Testis (tissue), 3 donors: ENCODE measurements around the gene METAP2. TPM values are rescaled to one million over a fixed set of nuclear protein-coding genes. Genes with fewer than 3 reads are reported as not detected.

Experiments used
- DNase-seq: peaks from one replicate; pipeline ENCODE4 v3.0.0-alpha.2; 2019
- H3K27ac ChIP-seq, 2 donors: fragments of 200-600 bp; sonication (generic); one replicate each; pipeline ENCODE4 v1.5.1; 2019
- H3K27me3 ChIP-seq: fragments of 200-600 bp; sonication (generic); one replicate; pipeline ENCODE4 v1.5.1; 2019
- H3K36me3 ChIP-seq: fragments of 200-600 bp; sonication (generic); one replicate; pipeline ENCODE4 v1.5.1; 2017; ENCODE audit warnings: low read depth; ENCODE audit errors: missing control alignments
- H3K4me1 ChIP-seq: fragments of 200-600 bp; sonication (generic); one replicate; pipeline ENCODE4 v1.5.1; 2019
- H3K4me3 ChIP-seq, 2 donors: fragments of 200-600 bp; sonication (generic); one replicate each; pipeline ENCODE4 v1.5.1; 2017 to 2019
- H3K9me3 ChIP-seq: fragments of 200-600 bp; sonication (generic); one replicate; pipeline ENCODE4 v1.5.1; 2017
- POLR2A ChIP-seq: fragments of 450-650 bp; IDR thresholded peaks from one replicate; pipeline ENCODE4 v1.6.1; 2017; ENCODE audit warnings: antibody characterized with exemption, mild to moderate bottlenecking, moderate library complexity
- WGBS, 2 donors: methylation state at CpG; one replicate each; pipeline ENCODE4 v1.1.5; 2018; 5-methylcytosine and 5-hydroxymethylcytosine counted together
- intact Hi-C: fragments of 100-400 bp; cut with DNase I; formaldehyde crosslinking; loops from one replicate; pipeline ENCODE4 v1.15.1; 2023; ENCODE audit warnings: low total_unique reads
- polyA plus RNA-seq: library from polyadenylated mRNA; stranded (reverse); fragments of 350-450 nt; fragmentation: Illumina TruSeq; extraction: RNeasy Lipid Tissue Mini Kit (QIAGEN cat#74804); gene quantifications from one replicate; pipeline ENCODE4 v1.2.3, GENCODE V29; 2014; ENCODE audit warnings: low read depth, low replicate concordance; ENCODE audit not compliant: insufficient read depth
- total RNA-seq, 2 donors: library from RNA; depleted of rRNA; stranded (reverse); fragments of >200 nt; gene quantifications; one replicate each; pipeline ENCODE4 v1.2.3, GENCODE V29; 2016
- TF ChIP-seq, protein P1 (sequence below), 3 experiments: fragments of 450-650 bp in 2 of 3; fragments of 200-600 bp in 1 of 3; sonication (generic) in 1 of 3; IDR thresholded peaks; one replicate each; pipeline ENCODE4 v1.5.1; 2016 to 2019; ENCODE audit warnings: antibody characterized with exemption in 3 of 3, mild to moderate bottlenecking in 2 of 3, moderate library complexity in 1 of 3

The METAP2 gene
- total and polyA plus RNA-seq, 3 donors from 2014 or later: 73.2 to 86.1 (median 83.1) TPM

DNA sequence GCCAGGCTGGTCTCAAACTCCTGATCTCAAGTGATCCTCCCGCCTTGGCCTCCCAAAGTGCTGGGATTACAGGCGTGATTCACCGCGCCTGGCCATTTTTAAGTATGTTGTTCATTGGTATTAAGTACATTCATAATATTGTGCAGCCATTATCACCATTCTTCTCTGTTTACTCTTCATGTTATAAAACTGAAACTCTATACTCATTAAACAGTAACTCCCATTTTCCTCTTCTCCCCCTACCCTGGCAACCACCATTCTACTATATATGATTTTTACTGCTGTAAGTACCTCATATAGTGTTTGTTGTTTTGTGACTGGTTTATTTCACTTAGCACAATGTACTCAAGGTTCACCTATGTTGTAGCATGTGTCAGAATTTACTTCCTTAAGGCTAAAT lies 23.1 kb downstream of the METAP2 start:
- DNase-seq: no peak
- Histone ChIP-seq H3K4me1 (no peaks in the 10 kb centered on the region), H3K36me3 (no peaks in the 10 kb centered on the region), H3K9me3 (no peaks in the 10 kb centered on the region), H3K4me3 (no peak overlapping the region), H3K27ac (no peak overlapping the region), H3K27me3 (no peaks in the 10 kb centered on the region)
- intact Hi-C loops: no loop called here
- 99 to 100% methylated on average over 4 of the region's 4 CpGs for WGBS, 2 donors
- no peak for TF ChIP-seq POLR2A
- TF ChIP-seq, protein P1, sequence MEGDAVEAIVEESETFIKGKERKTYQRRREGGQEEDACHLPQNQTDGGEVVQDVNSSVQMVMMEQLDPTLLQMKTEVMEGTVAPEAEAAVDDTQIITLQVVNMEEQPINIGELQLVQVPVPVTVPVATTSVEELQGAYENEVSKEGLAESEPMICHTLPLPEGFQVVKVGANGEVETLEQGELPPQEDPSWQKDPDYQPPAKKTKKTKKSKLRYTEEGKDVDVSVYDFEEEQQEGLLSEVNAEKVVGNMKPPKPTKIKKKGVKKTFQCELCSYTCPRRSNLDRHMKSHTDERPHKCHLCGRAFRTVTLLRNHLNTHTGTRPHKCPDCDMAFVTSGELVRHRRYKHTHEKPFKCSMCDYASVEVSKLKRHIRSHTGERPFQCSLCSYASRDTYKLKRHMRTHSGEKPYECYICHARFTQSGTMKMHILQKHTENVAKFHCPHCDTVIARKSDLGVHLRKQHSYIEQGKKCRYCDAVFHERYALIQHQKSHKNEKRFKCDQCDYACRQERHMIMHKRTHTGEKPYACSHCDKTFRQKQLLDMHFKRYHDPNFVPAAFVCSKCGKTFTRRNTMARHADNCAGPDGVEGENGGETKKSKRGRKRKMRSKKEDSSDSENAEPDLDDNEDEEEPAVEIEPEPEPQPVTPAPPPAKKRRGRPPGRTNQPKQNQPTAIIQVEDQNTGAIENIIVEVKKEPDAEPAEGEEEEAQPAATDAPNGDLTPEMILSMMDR (IDR thresholded peaks at IDR 0.05): no peak

GRCh38 chr12:95498968-95499367 lies 25.0 kb downstream of the METAP2 start:
- intact Hi-C loops: no loop called here
- WGBS, 2 donors: 95 to 97% methylated on average over 5 of the region's 5 CpGs
- TF ChIP-seq POLR2A: no peak
- TF ChIP-seq, protein P1 (IDR thresholded peaks at IDR 0.05): no peak
- Histone ChIP-seq H3K27me3 (no peaks in the 10 kb centered on the region), H3K27ac (no peak overlapping the region), H3K9me3 (no peaks in the 10 kb centered on the region), H3K36me3 (no peaks in the 10 kb centered on the region), H3K4me3 (no peak overlapping the region), H3K4me1 (no peaks in the 10 kb centered on the region)
- DNase-seq: no peak

- no peaks in the 10 kb centered on the region for H3K27me3 ChIP-seq
- intact Hi-C loops: no loop called here
- no peak for DNase-seq
- no peak overlapping the region for H3K27ac ChIP-seq
- 88 to 89% methylated on average over 2 of the region's 2 CpGs for WGBS, 2 donors
- no peaks in the 10 kb centered on the region for H3K9me3 ChIP-seq
- no peaks in the 10 kb centered on the region for H3K36me3 ChIP-seq
- TF ChIP-seq POLR2A: no peak
- TF ChIP-seq, protein P1 (IDR thresholded peaks at IDR 0.05): no peak
- H3K4me1 ChIP-seq: no peaks in the 10 kb centered on the region
- no peak overlapping the region for H3K4me3 ChIP-seq
These were observed 25.8 kb downstream of the METAP2 start for GRCh38 chr12:95499772-95500171.

DNA sequence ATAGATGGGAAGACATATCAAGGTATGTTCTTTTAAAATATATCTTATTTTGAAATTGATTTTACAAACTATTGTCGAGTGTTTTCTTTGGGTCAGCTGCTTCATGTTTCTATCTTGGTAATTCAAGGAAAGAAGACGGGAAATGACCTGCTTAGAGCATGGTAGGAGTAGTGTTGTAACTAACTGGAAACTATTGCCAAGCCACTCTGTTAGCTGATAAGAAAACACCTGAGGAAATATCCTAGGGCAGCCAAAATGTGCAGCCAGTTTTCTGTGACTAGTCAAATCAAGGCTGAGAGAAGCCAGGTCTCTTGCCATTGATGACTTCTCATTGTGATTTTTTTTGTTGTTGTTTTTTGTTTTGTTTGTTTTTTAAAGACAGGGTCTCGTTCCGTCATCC lies 30.2 kb downstream of the METAP2 start:
- Histone ChIP-seq H3K4me1 (no peaks in the 10 kb centered on the region), H3K27ac (no peak overlapping the region), H3K27me3 (no peaks in the 10 kb centered on the region), H3K4me3 (no peak overlapping the region), H3K36me3 (no peaks in the 10 kb centered on the region), H3K9me3 (no peaks in the 10 kb centered on the region)
- WGBS, 2 donors: 93 to 95% methylated on average over 4 of the region's 4 CpGs
- TF ChIP-seq, protein P1 (IDR thresholded peaks at IDR 0.05): no peak
- TF ChIP-seq POLR2A: no peak
- DNase-seq: no peak
- intact Hi-C loops: no loop called here

DNA sequence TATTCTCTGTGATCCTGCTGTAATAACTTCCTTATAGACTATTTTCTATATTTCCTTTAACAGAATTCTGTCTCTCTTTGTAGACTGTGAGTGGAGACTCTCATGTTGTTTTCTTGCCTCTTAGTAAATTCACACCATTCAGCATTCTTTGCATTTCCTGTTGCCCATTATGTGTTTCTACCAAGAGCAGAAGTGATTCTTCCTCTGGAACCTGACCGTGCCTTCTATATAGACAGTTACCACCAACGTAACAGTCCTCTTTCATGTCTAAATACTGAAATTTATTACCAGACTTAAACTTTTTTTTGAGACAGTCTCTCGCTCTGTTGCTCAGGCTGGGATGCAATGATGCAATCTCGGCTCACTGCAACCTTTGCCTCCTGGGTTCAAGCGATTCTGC lies 31.1 kb downstream of the METAP2 start:
- WGBS, 2 donors: 92 to 97% methylated on average over 5 of the region's 5 CpGs
- no peaks in the 10 kb centered on the region for H3K27me3 ChIP-seq
- intact Hi-C loops: no loop called here
- no peaks in the 10 kb centered on the region for H3K36me3 ChIP-seq
- no peaks in the 10 kb centered on the region for H3K4me1 ChIP-seq
- DNase-seq: no peak
- no peaks in the 10 kb centered on the region for H3K9me3 ChIP-seq
- H3K27ac ChIP-seq: no peak overlapping the region
- H3K4me3 ChIP-seq: no peak overlapping the region
- TF ChIP-seq, protein P1 (IDR thresholded peaks at IDR 0.05): no peak
- no peak for TF ChIP-seq POLR2A
